Stimulated activated CD8-positive, alpha-beta memory T cell treated with anti-CD3 and anti-CD28 coated beads, Interleukin-12 subunit alpha, Interleukin-12 subunit beta, amount 100 ng/mL, for 24 hours (primary cell): ENCODE results near the gene OR2M4.
"Not testable (repeated sequence)": the region's sequence is repeated elsewhere in the genome, so short reads cannot be mapped to it uniquely, and the experiment has no call there.

Experiments used
- DNase-seq: peaks from one replicate; pipeline ENCODE4 v3.0.0-alpha.2; 2020; ENCODE audit errors: extremely low read depth

Gene OR2M4

GRCh38 chr1:248231117-248231516 lies at the start of gene OR2M4:
TSS of gene OR2M4 (plus strand) at chr1:248231417. CDS start at chr1:248238929, 7,512 bp downstream.
- DNase-seq = no peak

GRCh38 chr1:248183996-248184395 lies 47.2 kb upstream of the OR2M4 start:
- no peak for DNase-seq

- no peak for DNase-seq
Observed at GRCh38 chr1:248187363-248187762, 43.9 kb upstream of the OR2M4 start.

GRCh38 chr1:248189026-248189425 lies 42.2 kb upstream of the OR2M4 start:
- no peak for DNase-seq

- DNase-seq = no peak
Observed at GRCh38 chr1:248194117-248194516, 37.1 kb upstream of the OR2M4 start.

GRCh38 chr1:248196965-248197364 lies 34.3 kb upstream of the OR2M4 start, which contains the start of gene OR2M3:
TSS of gene OR2M3 (plus strand) at chr1:248197265. CDS start at chr1:248203068, 5,803 bp downstream.
- no peak for DNase-seq

- DNase-seq = no peak
Observed at GRCh38 chr1:248215880-248216279, 15.3 kb upstream of the OR2M4 start.

GRCh38 chr1:248225537-248225936 lies 5.7 kb upstream of the OR2M4 start:
- no peak for DNase-seq

- no peak for DNase-seq
Observed at GRCh38 chr1:248229360-248229908, 1.8 kb upstream of the OR2M4 start.

GRCh38 chr1:248239478-248239877 lies 8.3 kb downstream of the OR2M4 start:
- no peak for DNase-seq

- DNase-seq = no peak
Observed at GRCh38 chr1:248243204-248243603, 12.0 kb downstream of the OR2M4 start.

GRCh38 chr1:248259309-248259708 lies 28.1 kb downstream of the OR2M4 start:
- DNase-seq = not testable (repeated sequence)

- no peak for DNase-seq
Observed at GRCh38 chr1:248268178-248268577, 37.0 kb downstream of the OR2M4 start.

GRCh38 chr1:248273225-248273624 lies 42.0 kb downstream of the OR2M4 start:
- not testable (repeated sequence) for DNase-seq

- no peak for DNase-seq
Observed at GRCh38 chr1:248277876-248278275, 46.7 kb downstream of the OR2M4 start, which contains the start of gene OR2T33. TSS of gene OR2T33 (minus strand) at chr1:248277976. CDS start at chr1:248273814, 4,162 bp downstream.

- DNase-seq = no peak
Observed at GRCh38 chr1:248288391-248288790, 57.2 kb downstream of the OR2M4 start.
